Lower leg skin (tissue), 3 donors: Measurements from ENCODE around the gene MFSD12.

Source experiments
- CTCF ChIP-seq, 3 donors: fragments of 450-650 bp; IDR thresholded peaks; one replicate each; pipeline ENCODE4 v1.5.1; 2016; ENCODE audit warnings: antibody characterized with exemption in 3 of 3, mild to moderate bottlenecking in 3 of 3, moderate library complexity in 2 of 3
- POLR2A ChIP-seq, 2 donors: fragments of 450-650 bp; IDR thresholded peaks; one replicate each; pipeline ENCODE4 v1.6.1; 2016 to 2017; ENCODE audit warnings: antibody characterized with exemption in 2 of 2, mild to moderate bottlenecking in 1 of 2, moderate library complexity in 1 of 2

GRCh38 chr19:3555653-3556422 is 1.5 kb downstream of the MFSD12 start:
- no peak for TF ChIP-seq POLR2A (IDR thresholded peaks at IDR 0.05)
- no peak for TF ChIP-seq CTCF (IDR thresholded peaks at IDR 0.05)
